ENCODE data around the gene CLTC. TPM values are rescaled to one million over a fixed set of nuclear protein-coding genes. Genes with fewer than 3 reads are reported as not detected.

CLTC gene
- total RNA-seq, 2 donors from 2014 or later, result 342 to 393 TPM

DNA sequence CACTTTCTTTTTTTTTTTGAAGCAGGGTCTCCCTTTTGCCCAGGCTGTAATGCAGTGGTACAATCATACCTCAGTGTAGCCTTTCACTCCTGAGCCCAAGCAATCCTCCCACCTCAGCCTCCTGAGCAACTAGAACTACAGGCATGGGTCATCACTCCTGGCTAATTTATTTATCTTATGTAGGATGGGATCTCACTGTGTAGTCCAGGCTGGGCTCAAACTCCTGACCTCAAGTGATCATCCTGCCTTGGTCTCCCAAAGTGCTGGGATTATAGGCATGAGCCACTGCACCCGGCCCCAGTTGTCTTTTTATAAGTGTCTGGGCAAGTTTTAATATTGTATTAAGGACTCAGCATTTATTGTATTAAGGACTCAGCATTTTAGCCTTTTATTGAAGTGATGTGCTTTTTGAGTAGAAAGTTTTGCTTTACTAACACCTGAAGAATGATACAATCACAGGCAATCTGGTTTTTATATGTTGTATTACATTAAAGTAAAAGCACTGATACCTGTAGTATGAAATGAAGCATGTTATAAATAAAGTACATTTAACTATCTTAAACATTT lies 110.7 kb downstream of the CLTC start:
- 100% methylated on average over 1 of the region's 1 CpG; no CpG with 5 or more reads in 1 of the 2 experiments for WGBS, 2 experiments (ENCODE audit: insufficient coverage in 1 of 2, insufficient read length in 1 of 2)
- Histone ChIP-seq H3K4me3 (ENCODE audit: low read length) (no peak overlapping the region), H3K9me3 (ENCODE audit: control insufficient read depth, low read length) (no peaks in the 10 kb centered on the region), H3K4me1 (ENCODE audit: control insufficient read depth, insufficient read depth, low read length) (no peaks in the 10 kb centered on the region), H3K36me3 (ENCODE audit: control insufficient read depth, insufficient read depth, low read length) (peaks cover 6% of the 10 kb centered on the region), H3K27ac (ENCODE audit: low read depth, low read length) (no peak overlapping the region), H3K27me3 (ENCODE audit: control insufficient read depth, insufficient read depth, low read length, poor library complexity, severe bottlenecking) (no peaks in the 10 kb centered on the region), H3K9ac (ENCODE audit: extremely low read depth, low read length, poor library complexity, severe bottlenecking) (no peak overlapping the region)
- Mint-ChIP-seq H3K36me3 (ENCODE audit: low read depth) (peaks cover 9% of the 10 kb centered on the region), H3K27me3 (ENCODE audit: insufficient read depth) (no peaks in the 10 kb centered on the region), H3K27ac (no peak overlapping the region), H3K4me1 (no peaks in the 10 kb centered on the region), H3K9me3 (no peaks in the 10 kb centered on the region), H3K4me3 (no peak overlapping the region)
- DNase-seq, result no peak
- TF ChIP-seq CTCF (conservative IDR thresholded peaks at IDR 0.05), result no peak

DNA sequence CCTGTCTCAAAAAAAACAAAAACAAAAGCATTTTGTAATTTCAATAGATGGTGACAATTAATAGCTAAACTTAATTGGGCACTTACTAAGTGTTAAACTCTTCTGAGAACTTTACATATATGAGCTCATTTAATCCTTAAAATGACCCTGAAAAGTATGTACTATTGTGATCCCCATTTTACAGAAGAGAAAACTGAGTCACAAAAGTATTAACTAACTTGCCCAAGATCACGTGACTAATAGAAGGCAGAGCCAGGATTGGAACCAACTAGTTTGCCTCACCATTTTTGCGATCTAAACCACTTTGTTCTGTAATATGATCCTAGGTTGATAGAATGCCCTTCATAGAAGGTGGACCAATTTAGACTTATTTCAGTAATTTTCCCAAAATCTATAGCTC lies 114.0 kb downstream of the CLTC start:
- Histone ChIP-seq H3K9ac (ENCODE audit: extremely low read depth, low read length, poor library complexity, severe bottlenecking) (no peak overlapping the region), H3K36me3 (ENCODE audit: control insufficient read depth, insufficient read depth, low read length) (peaks cover 26% of the 10 kb centered on the region), H3K4me3 (ENCODE audit: low read length) (no peak overlapping the region), H3K27ac (ENCODE audit: low read depth, low read length) (no peak overlapping the region), H3K9me3 (ENCODE audit: control insufficient read depth, low read length) (no peaks in the 10 kb centered on the region), H3K4me1 (ENCODE audit: control insufficient read depth, insufficient read depth, low read length) (no peaks in the 10 kb centered on the region), H3K27me3 (ENCODE audit: control insufficient read depth, insufficient read depth, low read length, poor library complexity, severe bottlenecking) (no peaks in the 10 kb centered on the region)
- no peak for DNase-seq
- H3K9me3 Mint-ChIP-seq, result no peaks in the 10 kb centered on the region
- H3K27ac Mint-ChIP-seq, result no peak overlapping the region
- 94 to 95% methylated on average over 2 of the region's 2 CpGs for WGBS, 2 experiments (ENCODE audit: insufficient coverage in 1 of 2, insufficient read length in 1 of 2)
- no peaks in the 10 kb centered on the region for H3K4me1 Mint-ChIP-seq
- no peaks in the 10 kb centered on the region for H3K27me3 Mint-ChIP-seq (ENCODE audit: insufficient read depth)
- TF ChIP-seq CTCF (conservative IDR thresholded peaks at IDR 0.05), result no peak
- peaks cover 22% of the 10 kb centered on the region for H3K36me3 Mint-ChIP-seq (ENCODE audit: low read depth)
- no peak overlapping the region for H3K4me3 Mint-ChIP-seq

GRCh38 chr17:59734226-59734625 lies 114.5 kb downstream of the CLTC start:
- Mint-ChIP-seq H3K9me3 (no peaks in the 10 kb centered on the region), H3K36me3 (ENCODE audit: low read depth) (peaks cover 24% of the 10 kb centered on the region), H3K4me1 (no peaks in the 10 kb centered on the region), H3K27ac (no peak overlapping the region), H3K27me3 (ENCODE audit: insufficient read depth) (no peaks in the 10 kb centered on the region), H3K4me3 (no peak overlapping the region)
- DNase-seq, result no peak
- Histone ChIP-seq H3K36me3 (ENCODE audit: control insufficient read depth, insufficient read depth, low read length) (peaks cover 32% of the 10 kb centered on the region), H3K4me1 (ENCODE audit: control insufficient read depth, insufficient read depth, low read length) (no peaks in the 10 kb centered on the region), H3K4me3 (ENCODE audit: low read length) (no peak overlapping the region), H3K27ac (ENCODE audit: low read depth, low read length) (no peak overlapping the region), H3K9ac (ENCODE audit: extremely low read depth, low read length, poor library complexity, severe bottlenecking) (no peak overlapping the region), H3K9me3 (ENCODE audit: control insufficient read depth, low read length) (no peaks in the 10 kb centered on the region), H3K27me3 (ENCODE audit: control insufficient read depth, insufficient read depth, low read length, poor library complexity, severe bottlenecking) (no peaks in the 10 kb centered on the region)
- TF ChIP-seq CTCF (conservative IDR thresholded peaks at IDR 0.05), result no peak
- 79 to 100% methylated on average over 2 to 5 of the region's 5 CpGs for WGBS, 2 experiments (ENCODE audit: insufficient coverage in 1 of 2, insufficient read length in 1 of 2)
